ENCODE results near the gene TMEM51. TPM values are rescaled to one million over a fixed set of nuclear protein-coding genes. Genes with fewer than 3 reads are reported as not detected.
A peak's percentile ranks its signal among the peaks of the same experiment; 100 is the strongest.

TMEM51 gene
- total RNA-seq, 1 experiment from 2014 or later, result 10.4 TPM

GRCh38 chr1:15207829-15208429, 54.4 kb downstream of the TMEM51 start (continued):
- TF ChIP-seq E2F4 (CRISPR knock-in tag; IDR thresholded peaks at IDR 0.05; ENCODE audit: borderline replicate concordance, low read depth) (no peak), GTF2I (CRISPR knock-in tag; conservative IDR thresholded peaks at IDR 0.05) (no peak), PRDM15 (CRISPR knock-in tag; IDR thresholded peaks at IDR 0.05) (no peak), ZNF671 (CRISPR knock-in tag; IDR thresholded peaks at IDR 0.05) (no peak), RORB (CRISPR knock-in tag; IDR thresholded peaks at IDR 0.05) (no peak), MAX (CRISPR knock-in tag; IDR thresholded peaks at IDR 0.05) (no peak), ATF1 (CRISPR knock-in tag; IDR thresholded peaks at IDR 0.05) (no peak), RELA (CRISPR knock-in tag; IDR thresholded peaks at IDR 0.05; ENCODE audit: borderline replicate concordance) (no peak), CBFB (CRISPR knock-in tag; IDR thresholded peaks at IDR 0.05; ENCODE audit: low read depth) (no peak), KAT7 (CRISPR knock-in tag; IDR thresholded peaks at IDR 0.05; ENCODE audit: borderline replicate concordance) (no peak), CREM (CRISPR knock-in tag; IDR thresholded peaks at IDR 0.05) (no peak)

- ATAC-seq (no peak), DNase-seq (ENCODE audit: low spot score) (no peak)
- TF ChIP-seq SOX15 (CRISPR knock-in tag; IDR thresholded peaks at IDR 0.05), result no peak
- no peak for TF ChIP-seq ATF1 (CRISPR knock-in tag; IDR thresholded peaks at IDR 0.05)
- no peak for TF ChIP-seq TP53 (CRISPR knock-in tag; IDR thresholded peaks at IDR 0.05)
- no peak for TF ChIP-seq CREB1 (CRISPR knock-in tag; IDR thresholded peaks at IDR 0.05)
- TF ChIP-seq ZNF281 (CRISPR knock-in tag; IDR thresholded peaks at IDR 0.05), result no peak
- TF ChIP-seq E2F5 (CRISPR knock-in tag; IDR thresholded peaks at IDR 0.05), result no peak
- TF ChIP-seq PREB (CRISPR knock-in tag; IDR thresholded peaks at IDR 0.05; ENCODE audit: borderline replicate concordance), result no peak
- no peak for TF ChIP-seq NFYB (CRISPR knock-in tag; conservative IDR thresholded peaks at IDR 0.05; ENCODE audit: low read depth)
- TF ChIP-seq SMAD3 (CRISPR knock-in tag; IDR thresholded peaks at IDR 0.05; ENCODE audit: borderline replicate concordance), result no peak
- no peak for TF ChIP-seq FOXJ3 (CRISPR knock-in tag; IDR thresholded peaks at IDR 0.05; ENCODE audit: borderline replicate concordance)
- no peak for TF ChIP-seq ELF4 (CRISPR knock-in tag; IDR thresholded peaks at IDR 0.05; ENCODE audit: low read depth)
- TF ChIP-seq ZMAT4 (CRISPR knock-in tag; IDR thresholded peaks at IDR 0.05), result no peak
- H3K9me3 Mint-ChIP-seq, result no peaks in the 10 kb centered on the region
- H3K4me3 Mint-ChIP-seq, result no peak overlapping the region
- peaks cover 64% of the 10 kb centered on the region for H3K4me1 Mint-ChIP-seq
- POLR2A ChIA-PET, result no interaction called here
- H3K36me3 Mint-ChIP-seq, result peaks cover 3% of the 10 kb centered on the region; the same call in 1 of the 2 replicates
- H3K27ac Mint-ChIP-seq, result peak overlapping the region; percentile 39; the same call in 1 of the 2 replicates
- H3K27me3 Mint-ChIP-seq (ENCODE audit: low read depth), result no peaks in the 10 kb centered on the region
- CTCF ChIA-PET, result interaction anchor here (1.1 kb wide), 1 partner anchor 61 kb away, joined by 5 read pairs; no protein-coding TSS in a partner anchor
Observed at GRCh38 chr1:15210651-15211375, 57.3 kb downstream of the TMEM51 start.
